ENCODE measurements around the gene VSTM4. TPM values are rescaled to one million over a fixed set of nuclear protein-coding genes. Genes with fewer than 3 reads are reported as not detected.
A peak's percentile ranks its signal among the peaks of the same experiment; 100 is the strongest.

The VSTM4 gene
- total and polyA plus RNA-seq, 9 of the 15 experiments (the other 6 are each of a cell fraction or from before 2014, with no cell fraction given): 1.0 to 7.9 (median 3.0) TPM

GRCh38 chr10:48990226-48990625, 125.1 kb downstream of the VSTM4 start (continued):
- no peak for TF ChIP-seq ZNF445 (CRISPR knock-in tag; IDR thresholded peaks at IDR 0.05; ENCODE audit: low read depth)

GRCh38 chr10:48985621-48986158, 129.6 kb downstream of the VSTM4 start:
- ATAC-seq (no peak), FAIRE-seq (no peak), DNase-seq (ENCODE audit: extremely low read depth in 1 of 4, low spot score in 3 of 4) (no peak)
- Histone ChIP-seq H3K9me3 (replicated peaks; ENCODE audit: control insufficient read depth, insufficient read depth, low read depth, low read length) (no peaks in the 10 kb centered on the region), H3K27me3 (ENCODE audit: control insufficient read depth in 2 of 2, insufficient read depth in 2 of 2, low read length in 2 of 2) (peaks cover 3 to 26% of the 10 kb centered on the region in 2 experiments; a peak in 3 of 5 replicates), H4K20me1 (replicated peaks; ENCODE audit: control insufficient read depth, insufficient read depth, low read length) (no peaks in the 10 kb centered on the region), H3K79me2 (ENCODE audit: control insufficient read depth, insufficient read depth, low read length) (no peaks in the 10 kb centered on the region), H3K9ac (ENCODE audit: insufficient read depth in 1 of 2, low read depth in 2 of 2, low read length in 2 of 2) (peak overlapping the region in 1 of 2 experiments; percentile 23; a peak in 1 of 4 replicates), H3K4me1 (replicated peaks in 1 of 2; ENCODE audit: control insufficient read depth in 2 of 2, insufficient read depth in 2 of 2, low read length in 2 of 2) (peaks cover 4 to 9% of the 10 kb centered on the region in 2 experiments; a peak in 2 of 5 replicates), H3K4me2 (ENCODE audit: insufficient read depth, low read length) (no peak overlapping the region), H3K9me1 (ENCODE audit: control insufficient read depth, insufficient read depth, low read length) (no peaks in the 10 kb centered on the region), H2AFZ (ENCODE audit: low read depth, low read length) (no peak overlapping the region), H3K4me3 (no peak overlapping the region), H3K36me3 (ENCODE audit: control insufficient read depth, insufficient read depth, low read length) (no peaks in the 10 kb centered on the region), H3K27ac (ENCODE audit: extremely low read depth, low read depth, low read length) (no peak overlapping the region)
- ChIA-PET POLR2A (interaction anchor here (0.7 to 1.1 kb wide), 3 partner anchors 8 to 312 kb away, joined by 3 read pairs; no protein-coding TSS in a partner anchor), CTCF (ENCODE audit: low intra/inter-chr PET ratio) (no interaction called here)
- no TSS peak for BruUV-seq (replicated peaks)
- intact Hi-C loops (cut with micrococcal nuclease) (no loop called here), in situ Hi-C loops (cut with MboI) (loop anchor here (5.0 kb wide), 1 partner anchor 182 kb away; no protein-coding TSS in a partner anchor)
- WGBS (ENCODE audit: insufficient coverage, low coverage, missing lambda C conversion rate): 16% methylated on average over 7 of the region's 7 CpGs
- no peak for TF ChIP-seq SOX6 (IDR thresholded peaks at IDR 0.05)
- TF ChIP-seq BRD4 (IDR thresholded peaks at IDR 0.05): no peak
- no peak for TF ChIP-seq PHTF2 (CRISPR knock-in tag; IDR thresholded peaks at IDR 0.05)
- no peak for TF ChIP-seq CCNT2 (IDR thresholded peaks at IDR 0.05; ENCODE audit: borderline replicate concordance, extremely low read depth, insufficient read length, low read depth, low read length)
- TF ChIP-seq ATF3 (IDR thresholded peaks at IDR 0.05): no peak
- TF ChIP-seq ATF3 (CRISPR knock-in tag; conservative IDR thresholded peaks at IDR 0.05): no peak
- TF ChIP-seq MEF2A (IDR thresholded peaks at IDR 0.05; ENCODE audit: control insufficient read depth, low read depth, low read length): no peak
- TF ChIP-seq NFIC (IDR thresholded peaks at IDR 0.05): no peak
- TF ChIP-seq ZNF197 (CRISPR knock-in tag; IDR thresholded peaks at IDR 0.05; ENCODE audit: low read depth): no peak
- TF ChIP-seq CBFA2T3 (IDR thresholded peaks at IDR 0.05): no peak
- no peak for TF ChIP-seq GTF2A2 (tag; IDR thresholded peaks at IDR 0.05)
